SK-N-SH treated with all-trans-retinoic acid at 6 μM for 48 hours (cell line): ENCODE measurements around the gene BARHL2.

Experiments
- ATAC-seq: fragments of 200-7000 bp; cut with Tn5 transposase; 3 replicates; pipeline ENCODE4 v1.9.1; 2020; ENCODE audit warnings: mild to moderate bottlenecking, moderate library complexity
- ARNTL ChIP-seq: fragments of 450-650 bp; formaldehyde crosslinking; IDR thresholded peaks from 2 replicates; pipeline ENCODE4 v1.5.0; 2020; ENCODE audit warnings: low read depth, mild to moderate bottlenecking, moderate library complexity, borderline replicate concordance
- BACH2 ChIP-seq: fragments of 250-450 bp; sonication (Bioruptor Pico); IDR thresholded peaks from 2 replicates; pipeline ENCODE4 v1.9.0; 2021; ENCODE audit warnings: mild to moderate bottlenecking, borderline replicate concordance
- CREB5 ChIP-seq: fragments of 250-450 bp; sonication (Bioruptor Pico); IDR thresholded peaks from 2 replicates; pipeline ENCODE4 v1.5.1; 2020; ENCODE audit warnings: low read depth, mild to moderate bottlenecking, moderate library complexity
- CSDC2 ChIP-seq: fragments of 250-450 bp; sonication (Bioruptor Pico); IDR thresholded peaks from 2 replicates; pipeline ENCODE4 v1.5.0; 2020; ENCODE audit warnings: mild to moderate bottlenecking, moderate library complexity
- CSRNP3 ChIP-seq: fragments of 250-450 bp; sonication (Bioruptor Pico); IDR thresholded peaks from 2 replicates; pipeline ENCODE4 v1.5.1; 2021; ENCODE audit warnings: mild to moderate bottlenecking, moderate library complexity
- ESRRG ChIP-seq: fragments of 250-450 bp; sonication (Bioruptor Pico); IDR thresholded peaks from 2 replicates; pipeline ENCODE4 v1.6.1; 2021; ENCODE audit warnings: mild to moderate bottlenecking
- GLIS3 ChIP-seq: fragments of 250-450 bp; sonication (Bioruptor Pico); IDR thresholded peaks from 2 replicates; pipeline ENCODE4 v1.5.0; 2020; ENCODE audit warnings: mild to moderate bottlenecking, moderate library complexity
- ISL1 ChIP-seq: fragments of 250-450 bp; sonication (Bioruptor Pico); IDR thresholded peaks from 2 replicates; pipeline ENCODE4 v2.1.2; 2022; ENCODE audit warnings: mild to moderate bottlenecking, moderate library complexity
- OSR1 ChIP-seq: fragments of 250-450 bp; sonication (Bioruptor Pico); IDR thresholded peaks from 2 replicates; pipeline ENCODE4 v1.8.0; 2022; ENCODE audit warnings: moderate library complexity, mild to moderate bottlenecking, inconsistent platforms
- PATZ1 ChIP-seq: fragments of 250-450 bp; sonication (Bioruptor Pico); IDR thresholded peaks from 2 replicates; pipeline ENCODE4 v1.8.0; 2020; ENCODE audit warnings: mild to moderate bottlenecking, moderate library complexity, borderline replicate concordance
- POU6F1 ChIP-seq: fragments of 250-450 bp; sonication (Bioruptor Pico); IDR thresholded peaks from 2 replicates; pipeline ENCODE4 v1.8.0; 2021; ENCODE audit warnings: low read depth, mild to moderate bottlenecking, moderate library complexity, borderline replicate concordance
- PPARA ChIP-seq: fragments of 250-450 bp; sonication (Bioruptor Pico); IDR thresholded peaks from 2 replicates; pipeline ENCODE4 v1.5.0; 2020; ENCODE audit warnings: mild to moderate bottlenecking, borderline replicate concordance
- RARB ChIP-seq: fragments of 250-450 bp; sonication (Bioruptor Pico); IDR thresholded peaks from 2 replicates; pipeline ENCODE4 v1.8.0; 2021; ENCODE audit warnings: mild to moderate bottlenecking, moderate library complexity
- SNAI2 ChIP-seq: fragments of 250-450 bp; sonication (Bioruptor Pico); IDR thresholded peaks from 2 replicates; pipeline ENCODE4 v1.5.0; 2020; ENCODE audit warnings: mild to moderate bottlenecking, moderate library complexity
- TSHZ2 ChIP-seq: fragments of 250-450 bp; sonication (Bioruptor Pico); IDR thresholded peaks from 2 replicates; pipeline ENCODE4 v1.5.0; 2020; ENCODE audit warnings: mild to moderate bottlenecking, moderate library complexity
- ZC3H10 ChIP-seq: fragments of 250-450 bp; sonication (Bioruptor Pico); IDR thresholded peaks from 2 replicates; pipeline ENCODE4 v1.5.1; 2021; ENCODE audit warnings: mild to moderate bottlenecking, moderate library complexity
- ZFP3 ChIP-seq: fragments of 250-450 bp; sonication (Bioruptor Pico); IDR thresholded peaks from 2 replicates; pipeline ENCODE4 v1.5.0; 2020; ENCODE audit warnings: mild to moderate bottlenecking, moderate library complexity
- ZFP30 ChIP-seq: fragments of 450-650 bp; formaldehyde crosslinking; IDR thresholded peaks from 2 replicates; pipeline ENCODE4 v1.5.0; 2022; ENCODE audit warnings: mild to moderate bottlenecking, moderate library complexity
- ZNF565 ChIP-seq: fragments of 450-650 bp; formaldehyde crosslinking; conservative IDR thresholded peaks from 2 replicates; pipeline ENCODE4 v1.5.0; 2020; ENCODE audit warnings: low read depth, mild to moderate bottlenecking, moderate library complexity
- ZNF70 ChIP-seq: fragments of 450-650 bp; formaldehyde crosslinking; IDR thresholded peaks from 2 replicates; pipeline ENCODE4 v1.5.0; 2020; ENCODE audit warnings: mild to moderate bottlenecking, moderate library complexity

Gene BARHL2

GRCh38 chr1:90763930-90764329, 46.8 kb upstream of the BARHL2 start (continued):
- TF ChIP-seq POU6F1 (CRISPR knock-in tag) (no peak), SNAI2 (CRISPR knock-in tag) (no peak), CSDC2 (no peak), ZNF70 (CRISPR knock-in tag) (no peak)

GRCh38 chr1:90763506-90763905, 46.4 kb upstream of the BARHL2 start:
- ATAC-seq, result no peak
- no peak for TF ChIP-seq PPARA (CRISPR knock-in tag)
- TF ChIP-seq, all 23 proteins: peak for 0

- ATAC-seq, result no peak
Measured at GRCh38 chr1:90761781-90762589, 44.9 kb upstream of the BARHL2 start.

More at GRCh38 chr1:90761781-90762589, 44.9 kb upstream of the BARHL2 start:
- TF ChIP-seq BACH2 (CRISPR knock-in tag) (no peak), ARNTL (CRISPR knock-in tag) (no peak), CSRNP3 (CRISPR knock-in tag) (no peak), ISL1 (no peak), OSR1 (CRISPR knock-in tag) (no peak), CSDC2 (no peak), PPARA (CRISPR knock-in tag) (no peak), POU6F1 (CRISPR knock-in tag) (no peak), PATZ1 (CRISPR knock-in tag) (no peak), TSHZ2 (CRISPR knock-in tag) (no peak), CREB5 (CRISPR knock-in tag) (no peak), ESRRG (CRISPR knock-in tag) (no peak), RARB (CRISPR knock-in tag) (no peak), GLIS3 (CRISPR knock-in tag) (no peak), ZNF565 (CRISPR knock-in tag) (no peak), ZFP3 (no peak), SNAI2 (CRISPR knock-in tag) (no peak), ZC3H10 (CRISPR knock-in tag) (no peak), ZFP30 (no peak)
